Activated effector memory CD4-positive, alpha-beta T cell treated with anti-CD3 and anti-CD28 coated beads, Interleukin-2, amount 50 U/mL, for 16 hours (primary cell): ENCODE results near the gene ICA1.

ENCODE experiments used
- DNase-seq: peaks from one replicate; pipeline ENCODE4 v3.0.0-alpha.2; 2020

Gene ICA1

DNA sequence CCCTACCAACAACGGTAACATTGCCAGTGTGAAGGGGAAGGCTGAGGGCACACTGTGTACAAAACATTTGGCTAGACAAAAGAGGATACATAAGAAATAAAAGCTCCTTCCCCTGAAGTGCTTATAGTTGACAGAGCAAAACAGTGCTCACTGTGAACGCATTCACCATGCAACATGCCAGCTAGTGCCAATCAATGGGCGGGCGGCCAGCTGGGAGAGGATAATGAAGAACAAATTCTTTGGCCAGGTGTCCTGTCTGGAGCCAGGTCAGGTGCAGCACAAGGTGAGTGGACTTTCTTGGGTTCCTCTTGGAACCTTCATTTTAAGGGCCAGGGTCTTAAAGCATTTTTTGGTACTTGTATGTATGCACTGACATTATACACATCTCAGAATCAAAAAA lies 106.1 kb downstream of the ICA1 start:
- DNase-seq, result no peak

DNA sequence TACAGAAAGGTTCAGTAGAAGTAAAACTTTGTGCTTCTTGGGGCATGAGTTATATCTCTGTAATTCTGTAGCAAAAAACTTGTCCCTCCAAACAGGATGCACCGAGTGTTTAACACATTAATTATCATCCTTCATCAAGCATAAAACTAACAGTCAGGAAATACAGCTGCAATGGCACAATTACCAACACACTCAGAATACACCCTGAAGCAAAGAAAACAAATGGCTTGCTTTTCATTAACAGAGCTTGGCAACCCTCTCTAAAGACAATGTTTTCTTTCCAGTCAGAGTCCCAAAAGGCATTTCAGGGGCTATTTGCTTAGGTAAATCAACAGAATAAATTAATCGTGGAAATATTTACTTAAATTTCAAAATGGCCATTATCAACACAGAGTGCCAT lies 107.7 kb downstream of the ICA1 start:
- DNase-seq, result no peak

DNA sequence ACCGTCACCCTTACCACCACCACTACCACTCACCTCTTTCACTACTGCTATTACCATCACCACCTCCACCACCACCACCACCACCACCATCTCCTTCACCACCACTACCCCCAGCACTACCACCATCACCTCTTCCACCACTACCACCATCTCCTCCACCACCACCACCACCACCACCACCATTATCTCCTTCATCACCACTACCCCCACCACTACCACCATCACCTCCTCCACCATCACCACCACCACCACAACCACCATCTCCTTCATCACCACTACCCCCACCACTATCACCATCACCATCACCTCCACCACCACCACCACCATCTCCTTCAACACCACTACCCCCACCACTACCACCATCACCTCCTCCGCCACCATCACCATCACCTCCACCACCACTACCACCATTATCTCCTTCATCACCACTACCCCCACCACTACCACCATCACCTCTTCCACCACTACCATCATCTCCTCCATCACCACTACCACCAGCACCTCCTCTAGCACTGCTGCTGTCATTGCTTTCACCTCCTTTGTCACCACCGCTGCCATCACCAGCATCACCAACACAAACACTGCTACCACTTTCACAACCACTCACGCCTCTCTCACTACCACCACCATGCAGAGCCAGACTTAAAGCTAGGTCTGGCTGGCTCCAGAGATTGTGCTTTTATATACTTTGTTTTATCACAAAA lies 109.3 kb downstream of the ICA1 start:
- DNase-seq, result no peak

DNA sequence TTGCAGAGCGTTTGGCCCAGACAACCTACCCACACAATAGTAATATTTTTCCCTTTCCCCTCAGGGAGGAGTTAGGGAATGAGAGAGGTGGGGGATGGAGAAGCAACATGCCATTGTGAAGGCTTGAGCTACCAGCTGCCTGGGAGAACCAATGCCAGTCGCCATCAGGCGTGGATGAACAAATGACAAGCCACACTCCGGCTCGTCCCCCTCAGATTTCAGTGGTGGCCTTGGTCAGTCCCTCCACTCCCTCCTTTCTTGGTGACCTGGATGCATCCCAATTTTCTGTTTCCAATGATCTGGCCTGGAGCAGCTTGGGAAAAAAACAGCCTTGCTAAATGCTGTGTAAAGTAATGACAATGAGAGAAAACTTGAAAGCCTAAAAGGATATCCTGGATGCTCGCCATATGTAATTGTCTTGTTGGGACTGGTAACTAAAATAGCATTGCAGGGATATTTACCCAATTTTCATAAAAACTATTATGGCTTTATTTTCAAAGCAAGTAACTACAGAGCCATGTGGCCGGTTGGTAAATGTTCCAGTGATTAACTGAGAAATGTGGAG lies 110.7 kb downstream of the ICA1 start:
- DNase-seq, result no peak

DNA sequence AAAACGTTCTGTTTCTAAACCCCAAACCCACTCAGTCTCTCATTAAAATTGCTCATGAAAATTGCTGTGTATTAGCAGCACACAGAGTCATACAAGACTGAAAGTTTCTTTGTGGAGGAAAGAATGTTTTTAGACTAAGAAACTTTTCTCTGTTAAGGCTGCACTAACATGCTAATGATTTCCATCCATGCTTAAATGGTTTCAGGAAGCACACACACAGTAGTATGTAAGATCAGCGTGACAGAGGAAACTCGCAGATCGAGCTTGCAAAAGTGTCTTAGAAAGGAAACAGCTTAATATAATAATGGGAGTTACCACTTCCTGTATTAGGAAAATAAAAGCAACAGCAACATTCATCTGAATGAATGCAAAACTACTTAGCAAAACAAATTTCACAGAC lies 112.7 kb downstream of the ICA1 start:
- no peak for DNase-seq

DNA sequence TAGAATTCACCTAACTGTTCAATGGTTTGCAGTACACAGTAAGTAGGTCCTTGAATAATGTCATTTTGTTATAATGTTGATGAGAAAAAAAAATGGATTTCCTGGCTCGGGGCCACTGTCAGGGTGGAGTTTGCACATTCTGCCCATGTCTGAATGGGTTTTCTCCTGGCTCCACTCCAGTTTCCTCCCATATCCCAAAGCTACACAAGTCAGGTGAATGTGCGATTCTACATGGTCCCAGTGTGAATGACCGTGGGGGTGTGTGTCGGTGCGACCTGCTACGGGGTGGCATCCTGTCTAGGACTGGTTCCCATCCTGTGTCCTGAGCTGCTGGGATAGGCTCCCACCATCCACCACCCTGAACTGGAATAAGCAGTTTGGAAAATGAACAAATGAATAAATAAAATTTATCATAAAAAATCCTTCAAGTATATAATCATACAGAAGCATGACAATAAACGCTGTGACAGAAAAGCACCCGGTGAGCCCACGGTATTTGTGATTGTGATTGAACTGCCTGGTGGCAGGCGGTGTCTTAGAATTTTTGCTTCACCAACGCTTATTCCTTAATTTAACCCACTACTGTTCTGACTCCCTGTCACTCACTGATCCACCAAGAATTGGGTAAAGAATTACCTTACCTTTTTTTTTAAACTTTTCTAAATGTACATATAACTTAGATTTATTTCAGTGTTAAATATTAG lies 114.1 kb downstream of the ICA1 start:
- no peak for DNase-seq

DNA sequence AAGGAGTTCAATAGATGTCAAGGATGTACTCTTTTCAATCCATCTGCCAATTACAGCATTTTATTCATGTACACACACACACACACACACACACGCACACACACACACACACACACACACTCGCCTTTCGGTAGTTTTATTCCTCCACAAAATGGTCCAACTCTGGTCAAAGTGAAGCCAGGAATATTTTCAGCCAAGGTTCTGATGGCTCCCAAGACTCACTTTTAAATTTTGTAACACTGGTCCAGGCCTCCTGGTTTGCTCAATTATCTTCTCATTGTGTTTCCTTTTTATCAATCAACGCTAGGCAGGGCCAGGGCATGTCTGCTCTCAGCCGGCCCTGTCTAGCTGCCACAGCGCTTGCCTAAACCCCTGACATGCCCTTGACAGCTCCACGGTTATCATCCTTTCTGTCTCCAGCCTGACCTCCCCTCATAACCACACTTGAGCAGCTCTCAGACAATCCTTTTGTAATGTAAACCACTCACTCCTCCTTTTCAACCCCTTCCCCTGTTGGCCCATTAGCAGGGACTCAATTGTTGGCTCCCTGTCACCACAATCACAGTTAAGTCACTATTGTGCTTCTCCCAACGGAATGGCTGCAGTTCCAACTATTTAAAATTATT lies 115.1 kb downstream of the ICA1 start:
- no peak for DNase-seq

DNA sequence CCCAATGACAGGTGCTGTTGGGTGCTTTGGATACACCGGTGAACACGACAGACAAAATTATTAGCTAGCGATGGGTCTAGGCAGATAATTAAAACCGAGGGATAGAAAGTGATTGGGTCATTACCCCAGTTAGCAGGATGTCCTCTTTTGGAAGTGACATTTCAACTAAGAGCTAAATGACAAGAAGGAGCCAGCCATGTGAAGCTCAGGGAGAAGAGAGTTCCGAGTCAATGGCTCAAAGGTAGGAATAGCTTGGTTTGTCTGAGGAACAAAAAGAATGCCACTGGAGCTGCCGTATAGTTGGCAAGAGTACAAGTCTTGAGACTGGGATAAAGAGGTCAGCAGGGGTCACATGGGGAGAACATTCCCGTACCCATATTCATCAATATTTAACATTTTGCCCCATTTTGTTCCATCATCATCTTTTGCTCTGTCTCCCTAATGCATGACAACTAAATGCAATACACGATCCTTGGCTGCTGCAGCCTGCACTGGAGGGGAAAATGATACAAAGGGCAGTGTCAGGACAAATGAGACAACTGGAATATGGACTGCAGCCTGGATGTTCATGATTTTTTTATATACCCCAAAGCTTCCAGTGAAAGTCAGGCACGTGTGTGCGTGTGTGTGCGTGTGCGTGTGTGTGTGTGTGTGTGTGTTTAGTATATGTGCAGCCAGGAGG lies 115.7 kb downstream of the ICA1 start:
- DNase-seq, result no peak

DNA sequence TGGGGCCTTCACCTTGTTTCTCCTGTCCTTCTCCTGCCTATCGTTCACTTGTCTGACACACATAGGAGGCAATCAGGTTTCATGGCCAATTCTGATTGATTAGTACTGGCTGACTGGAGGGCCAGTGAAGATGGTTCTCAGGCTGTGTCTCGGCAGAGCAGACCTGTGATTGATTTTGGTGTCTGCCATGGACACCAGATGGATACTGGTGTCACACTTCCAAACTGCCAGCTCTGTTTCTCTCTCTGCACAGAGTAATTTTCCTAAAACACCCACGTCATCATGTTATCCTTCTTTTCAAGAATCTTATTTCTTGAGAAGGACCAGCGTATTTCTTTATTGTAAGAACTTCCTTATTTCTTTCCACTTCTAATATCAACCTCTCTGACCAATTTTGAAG lies 117.1 kb downstream of the ICA1 start:
- DNase-seq, result no peak

DNA sequence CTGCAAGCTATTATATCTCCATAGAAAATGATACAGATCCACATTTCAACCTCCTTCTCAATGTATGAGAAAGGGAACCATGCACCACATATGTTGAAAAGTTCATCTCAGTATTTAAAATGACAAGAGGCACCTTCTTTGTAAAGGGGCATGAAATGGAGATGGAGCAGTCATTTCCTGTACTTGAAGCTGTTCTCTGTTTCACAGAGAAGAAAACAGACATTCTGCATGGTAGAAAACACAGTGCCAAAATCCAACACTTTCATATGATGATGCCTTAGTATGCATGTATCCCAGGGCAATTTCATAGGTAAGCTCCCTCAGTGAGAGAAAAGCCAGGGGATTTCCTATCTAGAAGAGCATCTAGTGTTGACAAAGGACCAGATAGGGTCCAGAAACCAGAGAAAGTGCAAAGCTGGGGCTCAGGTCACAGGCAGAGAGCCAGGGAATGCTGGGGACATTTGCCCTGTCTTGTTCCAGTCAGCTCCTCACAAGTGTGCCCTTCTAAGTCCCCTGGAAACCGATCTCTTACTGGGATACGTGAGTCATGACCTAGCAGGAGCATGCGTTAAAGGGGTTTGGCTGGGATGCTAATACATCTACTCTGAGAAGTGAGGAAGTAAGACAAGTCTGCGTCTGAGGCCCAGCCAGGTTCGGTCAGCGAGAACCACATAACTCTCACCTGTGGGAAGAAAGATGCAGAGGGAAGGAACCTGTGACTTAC lies 118.7 kb downstream of the ICA1 start:
- no peak for DNase-seq

DNA sequence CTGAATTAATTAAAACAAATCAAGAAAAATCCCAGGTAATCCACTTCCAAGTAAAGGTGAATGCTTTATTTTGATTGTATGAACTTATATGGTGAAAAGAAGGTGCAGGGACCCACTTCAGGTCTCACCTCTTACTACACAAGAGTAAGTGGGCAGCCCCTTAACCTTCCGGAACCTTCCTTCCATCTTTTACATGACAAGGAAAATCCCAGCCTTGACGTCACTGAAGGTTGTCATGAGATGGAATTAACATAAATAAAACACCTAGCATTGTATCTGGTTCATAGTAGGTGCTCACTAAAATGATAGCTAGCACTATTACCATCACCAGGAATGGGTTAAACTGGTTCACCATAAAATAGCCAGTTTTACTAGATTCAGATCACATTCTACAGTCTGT lies 119.5 kb downstream of the ICA1 start:
- no peak for DNase-seq

DNA sequence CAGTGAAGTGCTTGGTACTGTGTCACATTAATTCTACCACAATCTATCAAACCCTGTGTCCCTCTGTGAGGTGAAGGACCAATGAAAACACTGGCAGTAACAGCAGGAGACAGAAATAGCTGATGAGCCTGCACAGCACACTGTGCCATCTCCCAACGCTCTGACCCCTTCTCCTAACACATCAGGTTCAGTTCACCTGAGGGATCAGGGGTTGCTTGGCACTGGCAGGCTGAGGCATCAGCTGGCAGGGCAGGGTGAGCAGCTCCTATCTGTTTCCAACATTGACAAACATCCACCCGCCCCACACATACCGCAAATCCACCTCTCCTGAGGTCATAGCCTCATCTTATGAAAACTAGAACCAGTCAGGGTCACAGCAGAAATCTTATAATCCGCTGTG lies 120.9 kb downstream of the ICA1 start:
- no peak for DNase-seq

DNA sequence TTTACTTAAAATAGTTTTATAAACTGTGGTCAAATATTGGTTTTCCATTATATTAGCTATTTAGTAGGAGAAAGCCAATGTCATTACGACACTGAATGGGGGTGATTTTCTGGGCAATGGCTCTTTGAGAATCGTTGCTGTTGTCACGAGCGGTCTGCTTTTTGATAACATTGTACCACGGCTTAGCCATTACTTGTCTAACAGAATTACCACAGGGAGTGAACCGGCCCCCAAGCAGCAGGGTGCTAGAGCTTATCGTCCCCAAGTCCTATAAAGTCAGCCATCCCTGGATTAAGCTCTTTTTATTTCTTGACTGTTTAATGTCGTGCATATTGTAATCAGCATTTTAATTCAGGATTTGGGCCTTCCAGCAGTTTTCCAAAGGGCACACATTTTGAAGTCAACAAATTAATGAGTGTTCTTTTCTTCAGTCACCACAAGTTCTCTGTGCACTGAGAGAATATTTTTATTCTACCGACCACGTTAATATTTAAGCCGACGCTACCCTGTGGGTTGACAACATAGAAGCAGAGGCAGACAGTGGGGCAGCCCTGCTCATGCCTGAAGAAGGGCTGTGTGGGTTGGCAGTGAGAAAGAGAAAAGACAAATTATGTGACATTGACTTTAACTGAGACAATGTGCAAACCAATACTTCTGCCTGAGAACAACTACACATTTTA lies 125.8 kb downstream of the ICA1 start:
- DNase-seq, result no peak

DNA sequence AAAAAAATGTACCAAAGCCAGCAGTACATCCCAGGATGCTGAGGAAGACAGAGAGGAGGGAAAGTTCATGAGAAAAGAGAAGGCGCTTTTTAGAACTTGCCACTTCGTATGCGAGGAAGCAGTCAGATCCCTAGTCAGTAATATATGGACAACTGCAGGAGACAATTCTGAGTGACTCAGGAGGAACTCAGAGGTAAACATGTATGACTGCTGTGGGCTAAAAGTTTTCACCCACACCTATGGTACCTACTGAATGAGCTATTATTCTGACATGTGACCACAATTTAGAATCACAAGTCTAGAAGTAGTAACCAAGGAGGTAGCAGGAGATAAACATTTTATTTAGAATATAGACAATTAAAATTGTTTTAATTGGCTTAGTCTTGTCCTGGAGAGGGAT lies 126.5 kb downstream of the ICA1 start:
- no peak for DNase-seq

DNA sequence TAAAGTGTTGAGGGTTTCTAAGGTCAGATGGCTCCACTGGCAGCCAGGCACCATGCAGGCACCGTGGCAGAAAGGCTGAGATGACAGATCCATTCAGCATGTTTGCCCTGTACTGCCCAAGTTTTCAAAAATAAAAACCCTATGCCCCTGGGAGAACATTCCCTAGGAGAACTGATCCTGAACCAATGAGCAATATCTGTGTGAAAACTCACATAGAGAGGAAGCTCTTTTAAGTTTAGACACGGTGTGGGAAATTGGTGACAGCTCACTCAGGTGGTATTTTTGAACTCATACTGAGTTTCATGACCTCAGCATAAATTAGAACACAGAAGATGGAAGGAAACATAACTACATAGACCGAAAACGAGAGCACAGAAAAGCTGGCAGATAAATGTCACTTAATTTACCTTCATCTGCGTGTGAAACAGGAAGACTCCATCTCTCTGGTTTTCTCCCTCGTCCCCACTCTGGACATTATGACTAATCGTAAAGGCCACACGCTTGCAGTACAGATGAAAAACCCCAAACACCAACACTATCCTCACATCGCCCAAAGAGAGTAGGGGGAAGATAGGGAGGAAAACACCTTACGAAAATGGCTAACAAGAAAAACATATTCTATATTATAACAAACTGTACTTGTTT lies 127.8 kb downstream of the ICA1 start:
- no peak for DNase-seq

DNA sequence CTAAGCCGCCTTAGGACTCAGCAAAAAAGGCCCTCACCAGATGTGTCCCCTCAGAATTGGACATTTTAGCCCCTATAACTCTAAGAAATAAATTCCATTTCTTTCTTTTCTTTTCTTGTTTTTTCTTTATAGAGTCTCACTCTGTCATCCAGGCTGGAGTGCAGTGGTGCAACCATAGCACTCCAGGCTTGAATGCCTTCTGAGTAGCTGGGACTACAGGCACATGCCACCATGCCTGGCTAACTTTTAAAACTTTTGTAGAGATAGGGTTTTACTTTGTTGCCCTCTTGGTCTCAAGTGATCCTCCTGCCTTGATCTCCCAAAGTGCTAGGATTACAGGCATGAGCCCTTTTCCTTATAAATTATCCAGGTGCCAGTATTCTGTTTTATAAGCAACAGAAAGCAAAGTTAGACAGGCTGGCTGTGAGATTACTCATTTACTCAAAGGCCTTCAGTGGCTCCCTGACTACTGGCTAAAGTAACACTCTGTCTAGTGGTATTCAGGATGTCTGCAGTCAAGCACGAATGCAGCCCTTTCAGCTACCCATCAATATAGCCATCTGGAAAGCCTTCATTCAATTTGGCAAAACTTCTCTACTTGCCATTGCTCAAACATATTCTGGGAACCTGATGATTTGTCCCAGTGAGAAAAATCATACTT lies 128.6 kb downstream of the ICA1 start:
- DNase-seq, result no peak

DNA sequence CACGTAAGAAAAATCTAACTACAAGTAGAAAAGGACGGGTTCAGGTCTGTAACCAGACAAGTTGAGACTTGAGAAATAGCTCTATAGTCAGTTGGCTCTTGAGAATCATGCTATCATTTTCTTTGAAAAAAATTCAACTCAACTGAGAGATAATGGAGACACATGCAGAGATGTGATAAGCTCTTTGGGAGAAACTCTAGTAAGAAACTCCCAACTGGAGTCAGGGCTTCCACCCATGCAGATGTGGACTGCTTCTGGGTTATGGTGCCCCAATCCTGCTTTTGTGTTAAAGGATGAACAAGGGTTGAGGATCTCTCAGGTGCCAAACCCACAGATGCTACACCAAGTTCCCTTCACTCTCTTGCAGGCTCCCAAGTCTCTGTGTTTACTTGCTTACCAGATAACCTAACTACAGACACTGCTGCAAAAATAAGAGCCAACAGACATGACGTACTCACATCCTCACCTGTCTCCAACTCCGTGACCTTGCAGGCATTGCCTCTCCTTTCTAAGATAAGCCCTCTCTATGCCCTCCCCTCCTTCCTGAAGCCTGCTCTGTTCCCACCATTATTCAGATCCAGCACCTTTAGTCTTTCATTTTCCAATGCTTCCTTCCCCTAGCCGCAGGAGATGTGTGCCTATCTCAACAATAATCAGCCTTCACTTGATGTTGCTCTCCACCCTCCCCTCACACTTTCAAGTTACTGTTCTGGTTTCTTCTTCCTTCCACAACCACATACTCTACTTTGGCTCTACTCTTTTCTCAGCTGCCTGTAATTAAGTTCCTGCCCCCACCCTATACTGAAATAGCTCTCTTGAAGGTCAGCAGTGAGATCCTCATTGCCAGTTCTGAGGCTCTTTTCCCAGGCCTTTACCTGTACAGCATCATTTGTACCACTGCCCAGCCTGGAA lies 130.0 kb downstream of the ICA1 start:
- no peak for DNase-seq

DNA sequence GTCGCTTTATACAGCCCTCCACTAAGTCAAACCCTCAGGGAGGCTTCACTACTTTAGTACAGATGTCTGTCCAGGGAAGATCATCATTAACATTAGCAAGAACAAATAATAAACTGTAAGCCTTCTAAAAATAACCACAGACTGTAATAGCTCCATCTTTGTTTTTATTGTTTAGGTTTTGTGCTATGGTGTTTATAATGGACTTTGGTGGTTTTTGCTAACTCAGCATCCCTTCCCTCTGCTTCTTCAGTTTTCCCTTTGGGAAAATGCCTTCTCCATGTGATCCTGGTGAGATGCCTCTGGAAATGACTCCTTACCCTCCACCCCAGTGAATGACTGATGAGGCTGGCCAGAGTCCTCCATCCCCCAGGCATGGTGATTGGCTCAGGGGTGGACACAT lies 131.3 kb downstream of the ICA1 start:
- no peak for DNase-seq

DNA sequence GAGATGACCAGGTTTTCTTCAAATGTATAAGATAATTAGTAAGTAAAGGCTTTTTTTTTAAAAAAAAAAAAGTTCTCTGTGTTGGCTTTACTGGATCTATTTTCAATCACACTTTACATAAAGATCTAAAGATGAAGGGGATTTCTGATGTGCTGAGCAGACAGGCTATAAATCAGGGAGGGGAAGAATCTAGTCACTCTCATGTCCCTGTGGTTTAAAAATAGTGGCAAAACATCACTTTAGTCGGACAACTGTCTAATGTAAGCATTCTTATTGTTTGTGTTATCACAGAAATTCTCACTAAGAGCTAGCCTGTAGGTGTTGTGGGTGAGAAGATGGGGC lies 132.7 kb downstream of the ICA1 start:
- DNase-seq, result no peak
